MM.1S (cell line): ENCODE measurements around the gene TIMM23.
"Not testable (repeated sequence)": the region's sequence is repeated elsewhere in the genome, so short reads cannot be mapped to it uniquely, and the experiment has no call there.

ENCODE experiments used
- CTCF ChIP-seq: fragments of 300-600 bp; sonication (generic); IDR thresholded peaks from 2 replicates; pipeline ENCODE4 v1.5.1; 2016; ENCODE audit warnings: antibody characterized with exemption, low read length, mixed read lengths
- EZH2 ChIP-seq: fragments of 300-600 bp; sonication (generic); optimal IDR thresholded peaks from 2 replicates; pipeline ENCODE3; 2017; ENCODE audit warnings: low read depth, mild to moderate bottlenecking, antibody characterized with exemption, low read length, mixed read lengths

- TF ChIP-seq CTCF, EZH2: not testable (repeated sequence)
These were observed 23.5 kb upstream of the TIMM23 start for GRCh38 chr10:45948801-45949200.
